ENCODE data around the gene PLPP1.

- TF ChIP-seq NFE2L2 (conservative IDR thresholded peaks at IDR 0.05; ENCODE audit: low read length) (no peak), CTCF (IDR thresholded peaks at IDR 0.05) (no peak), MAFK (IDR thresholded peaks at IDR 0.05; ENCODE audit: partially characterized antibody) (no peak), RAD21 (conservative IDR thresholded peaks at IDR 0.05 in 1 of 2, IDR thresholded peaks at IDR 0.05 in 1 of 2) (no peak), RNF2 (IDR thresholded peaks at IDR 0.05; ENCODE audit: borderline replicate concordance, low read depth) (no peak), HMGXB4 (CRISPR knock-in tag; IDR thresholded peaks at IDR 0.05; ENCODE audit: borderline replicate concordance) (no peak), POLR2A (IDR thresholded peaks at IDR 0.05; ENCODE audit: low read length) (no peak), JUN (IDR thresholded peaks at IDR 0.05) (no peak)
Measured at GRCh38 chr5:55484531-55484930, 50.2 kb downstream of the PLPP1 start.

Data from A549 (cell line).